Ovary (tissue), 9 donors: ENCODE results near the gene AKR1D1. TPM values are rescaled to one million over a fixed set of nuclear protein-coding genes. Genes with fewer than 3 reads are reported as not detected.
"Not testable (repeated sequence)": the region's sequence is repeated elsewhere in the genome, so short reads cannot be mapped to it uniquely, and the experiment has no call there.

ENCODE experiments used
- DNase-seq, 5 donors: peaks; one replicate each; pipeline ENCODE4 v3.0.0-alpha.2; 2019 to 2020
- H3K27ac ChIP-seq, 2 donors: fragments of 200-600 bp; one replicate each; pipeline versions ENCODE4 v1.5.1 to v1.8.0; 2019 to 2022
- H3K27me3 ChIP-seq: fragments of 200-600 bp; one replicate; pipeline ENCODE4 v1.8.0; 2022
- H3K36me3 ChIP-seq: fragments of 200-600 bp; sonication (generic); one replicate; pipeline ENCODE4 v1.5.1; 2019
- H3K4me1 ChIP-seq: one replicate; pipeline ENCODE4 v1.8.1; 2013; ENCODE audit warnings: mild to moderate bottlenecking, moderate library complexity; ENCODE audit not compliant: insufficient read depth
- H3K4me3 ChIP-seq: fragments of 200-600 bp; sonication (generic); one replicate; pipeline ENCODE4 v1.5.1; 2017
- H3K9me3 ChIP-seq, 2 donors: fragments of 200-600 bp in 1 of 2; sonication (generic) in 1 of 2; one replicate each; pipeline versions ENCODE4 v1.5.1 to v1.8.1; 2013 to 2019; ENCODE audit warnings: mild to moderate bottlenecking in 1 of 2, moderate library complexity in 1 of 2
- EP300 ChIP-seq: sonication (generic); formaldehyde crosslinking; IDR thresholded peaks from one replicate; pipeline ENCODE4 v1.6.1; 2017; ENCODE audit warnings: antibody characterized with exemption
- POLR2A ChIP-seq: fragments of 450-650 bp; IDR thresholded peaks from one replicate; pipeline ENCODE4 v1.6.1; 2017; ENCODE audit warnings: antibody characterized with exemption, mild to moderate bottlenecking, moderate library complexity
- WGBS, 3 donors: extraction: QIAGEN DNeasy Blood & Tissue Kit in 1 of 3; methylation state at CpG; one replicate each; pipeline versions ENCODE4 v1.1.5 to v1.1.7; 2013 to 2017; 5-methylcytosine and 5-hydroxymethylcytosine counted together
- intact Hi-C, 4 donors: fragments of 100-400 bp; cut with DNase I; formaldehyde crosslinking; loops; one replicate each; pipeline versions ENCODE4 v1.11.0 to v1.15.1; 2022 to 2023
- polyA plus RNA-seq, 2 donors: library from polyadenylated mRNA; stranded (reverse); fragments of 200-250 nt in 1 of 2; fragments of 350-450 nt in 1 of 2; fragmentation: Illumina TruSeq in 1 of 2; extraction: RNeasy Lipid Tissue Mini Kit (QIAGEN cat#74804) in 1 of 2; gene quantifications; one replicate each; pipeline ENCODE4 v1.2.3, GENCODE V29; 2013 to 2014
- total RNA-seq, 7 donors: library from RNA; depleted of rRNA in 2 of 7; stranded (reverse); fragments of >200 nt in 2 of 7; fragmentation: NEBNext Ultra II Directional in 3 of 7; extraction: Animal tissue kit (Norgen Biotek cat#: 25700) in 3 of 7; gene quantifications; one replicate each; pipeline versions ENCODE4 v1.1.0 to v1.2.4, GENCODE V29; 2016 to 2023
- TF ChIP-seq, protein P1 (sequence below), 3 donors: fragments of 450-650 bp in 2 of 3; fragments of 200-600 bp in 1 of 3; IDR thresholded peaks; one replicate each; pipeline versions ENCODE4 v1.5.1 to v1.8.0; 2016 to 2022; ENCODE audit warnings: antibody characterized with exemption in 3 of 3, mild to moderate bottlenecking in 1 of 3
- donor health status: DM: no; HTN: no; CAD: no; lungs with moderate emphysema.
- donor health status: DM: no; HTN: no; CAD: no.
- donor health status: Bipolar disorder and iron deficiency.
- donor health status: DM: yes; HTN: yes; CAD: no.
- donor health status: DM: no; HTN: no; CAD: no.
- donor health status: DM: yes; HTN: yes; CAD: no.

Gene AKR1D1
- total and polyA plus RNA-seq, 9 donors: not detected

DNA sequence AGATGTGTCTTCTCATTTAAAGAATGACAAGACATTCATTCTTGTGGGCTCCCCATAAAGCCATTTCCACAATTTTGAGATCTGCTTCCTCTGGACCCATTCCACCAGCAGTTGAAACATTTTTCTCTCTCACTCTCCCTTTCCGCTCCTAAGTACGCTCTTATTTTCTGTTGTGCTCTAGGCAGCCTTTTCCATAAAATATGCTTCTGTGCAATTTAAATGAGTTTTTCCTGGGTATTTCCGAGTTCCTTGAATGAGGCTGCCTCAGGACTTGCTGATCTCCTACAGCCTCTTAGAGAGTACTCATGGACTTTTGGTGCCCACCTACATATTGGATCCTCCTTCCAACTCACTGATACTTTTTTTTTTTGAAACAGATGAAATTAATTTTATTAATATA is 23.6 kb upstream of the AKR1D1 start:
- Histone ChIP-seq H3K4me3 (no peak overlapping the region), H3K9me3 (no peaks in the 10 kb centered on the region), H3K36me3 (no peaks in the 10 kb centered on the region), H3K27ac (no peak overlapping the region), H3K27me3 (no peaks in the 10 kb centered on the region), H3K4me1 (no peaks in the 10 kb centered on the region)
- DNase-seq: no peak
- intact Hi-C loops: no loop called here
- 90 to 92% (median 91%) methylated on average over 3 of the region's 3 CpGs for WGBS, 3 donors
- TF ChIP-seq POLR2A (no peak), EP300 (no peak)
- TF ChIP-seq, protein P1, sequence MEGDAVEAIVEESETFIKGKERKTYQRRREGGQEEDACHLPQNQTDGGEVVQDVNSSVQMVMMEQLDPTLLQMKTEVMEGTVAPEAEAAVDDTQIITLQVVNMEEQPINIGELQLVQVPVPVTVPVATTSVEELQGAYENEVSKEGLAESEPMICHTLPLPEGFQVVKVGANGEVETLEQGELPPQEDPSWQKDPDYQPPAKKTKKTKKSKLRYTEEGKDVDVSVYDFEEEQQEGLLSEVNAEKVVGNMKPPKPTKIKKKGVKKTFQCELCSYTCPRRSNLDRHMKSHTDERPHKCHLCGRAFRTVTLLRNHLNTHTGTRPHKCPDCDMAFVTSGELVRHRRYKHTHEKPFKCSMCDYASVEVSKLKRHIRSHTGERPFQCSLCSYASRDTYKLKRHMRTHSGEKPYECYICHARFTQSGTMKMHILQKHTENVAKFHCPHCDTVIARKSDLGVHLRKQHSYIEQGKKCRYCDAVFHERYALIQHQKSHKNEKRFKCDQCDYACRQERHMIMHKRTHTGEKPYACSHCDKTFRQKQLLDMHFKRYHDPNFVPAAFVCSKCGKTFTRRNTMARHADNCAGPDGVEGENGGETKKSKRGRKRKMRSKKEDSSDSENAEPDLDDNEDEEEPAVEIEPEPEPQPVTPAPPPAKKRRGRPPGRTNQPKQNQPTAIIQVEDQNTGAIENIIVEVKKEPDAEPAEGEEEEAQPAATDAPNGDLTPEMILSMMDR (IDR thresholded peaks at IDR 0.05): no peak

DNA sequence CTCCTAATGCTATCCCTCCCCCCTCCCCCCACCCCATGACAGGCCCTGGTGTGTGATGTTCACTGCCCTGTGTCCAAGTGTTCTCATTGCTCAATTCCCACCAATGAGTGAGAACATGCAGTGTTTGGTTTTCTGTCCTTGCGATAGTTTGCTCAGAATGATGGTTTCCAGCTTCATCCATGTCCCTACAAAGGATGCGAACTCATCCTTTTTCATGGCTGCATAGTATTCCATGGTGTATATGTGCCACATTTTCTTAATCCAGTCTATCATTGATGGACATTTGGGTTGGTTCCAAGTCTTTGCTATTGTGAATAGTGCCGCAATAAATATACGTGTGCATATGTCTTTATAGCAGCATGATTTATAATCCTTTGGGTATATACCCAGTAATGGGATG is 20.6 kb upstream of the AKR1D1 start:
- DNase-seq, H3K4me1 ChIP-seq, H3K9me3 ChIP-seq, H3K4me3 ChIP-seq, H3K27ac ChIP-seq, intact Hi-C loops, H3K27me3 ChIP-seq, H3K36me3 ChIP-seq: not testable (repeated sequence)
- 94 to 100% (median 95%) methylated on average over 2 to 4 of the region's 4 CpGs for WGBS, 3 donors

DNA sequence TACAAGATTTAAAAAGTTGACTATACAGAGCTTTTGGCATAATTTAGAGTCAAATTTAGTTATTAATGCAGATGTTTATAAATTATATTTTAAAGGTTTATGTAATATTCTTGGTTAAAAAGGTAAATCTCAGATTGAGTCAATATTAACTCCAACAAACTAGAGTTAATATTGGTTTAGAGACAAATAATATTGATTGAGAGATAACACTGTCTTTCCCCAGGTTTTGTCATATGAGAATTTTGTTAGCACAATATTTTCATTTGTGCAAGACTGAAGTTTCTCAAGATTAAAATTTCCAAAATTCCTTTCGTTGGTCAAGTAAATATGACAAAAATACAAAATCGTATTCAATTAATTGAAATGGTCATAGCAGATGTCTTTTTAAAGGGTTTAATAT is 12.9 kb upstream of the AKR1D1 start:
- intact Hi-C loops: no loop called here
- H3K9me3 ChIP-seq: no peaks in the 10 kb centered on the region
- H3K27me3 ChIP-seq: no peaks in the 10 kb centered on the region
- H3K27ac ChIP-seq: no peak overlapping the region
- no peak for TF ChIP-seq POLR2A
- H3K4me3 ChIP-seq: no peak overlapping the region
- no peak for DNase-seq
- H3K4me1 ChIP-seq: no peaks in the 10 kb centered on the region
- H3K36me3 ChIP-seq: no peaks in the 10 kb centered on the region
- 85 to 87% (median 86%) methylated on average over 2 of the region's 2 CpGs for WGBS, 3 donors

DNA sequence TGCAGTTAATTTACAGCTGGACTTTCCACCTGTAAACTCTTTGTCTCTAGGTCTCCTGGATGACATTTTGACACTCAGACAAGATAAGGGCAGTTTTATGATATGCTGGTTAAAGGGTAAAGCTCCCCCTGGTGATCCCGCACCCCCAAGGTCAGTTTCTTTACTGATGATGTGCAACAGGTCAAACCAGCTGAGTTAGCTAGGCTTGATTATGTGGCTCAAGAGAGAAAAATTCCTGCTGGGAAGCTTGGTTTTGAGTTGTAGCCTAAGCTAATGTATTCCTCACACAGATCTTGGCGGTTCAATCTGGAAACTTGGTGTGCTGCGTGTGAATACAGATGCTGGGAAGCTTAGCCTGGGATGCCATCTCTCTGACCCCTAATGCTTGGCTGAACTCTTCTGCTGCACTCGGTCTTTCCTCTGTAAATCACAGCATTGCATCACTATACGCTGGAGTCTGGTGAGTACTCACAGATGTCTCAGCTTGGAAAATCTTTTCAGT is 11.4 kb upstream of the AKR1D1 start:
- intact Hi-C loops: no loop called here
- DNase-seq: no peak

DNA sequence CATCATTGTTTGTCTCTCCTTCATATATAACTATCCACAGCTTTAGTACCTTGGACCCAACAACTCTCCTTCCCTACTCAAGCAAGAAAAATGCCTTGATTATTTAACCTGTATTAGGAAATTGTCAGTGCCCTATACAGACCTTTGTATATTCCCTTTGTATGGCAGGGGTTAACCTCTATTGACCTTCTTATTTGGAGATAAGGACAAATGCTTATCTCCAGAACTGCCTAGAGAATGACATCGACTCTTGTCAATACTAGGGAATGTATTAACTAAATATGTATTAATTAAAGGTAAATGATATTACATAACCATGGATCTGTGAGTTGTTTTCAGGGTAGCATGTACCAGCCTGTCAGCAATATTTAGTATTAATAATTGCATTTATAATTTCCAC is 10.4 kb upstream of the AKR1D1 start:
- TF ChIP-seq EP300 (no peak), POLR2A (no peak)
- TF ChIP-seq, protein P1 (IDR thresholded peaks at IDR 0.05): no peak
- WGBS, 3 donors: 63 to 83% (median 70%) methylated on average over 1 of the region's 1 CpG
- intact Hi-C loops: no loop called here
- Histone ChIP-seq H3K4me3 (no peak overlapping the region), H3K9me3 (no peaks in the 10 kb centered on the region), H3K27ac (no peak overlapping the region), H3K36me3 (no peaks in the 10 kb centered on the region), H3K4me1 (no peaks in the 10 kb centered on the region), H3K27me3 (no peaks in the 10 kb centered on the region)
- no peak for DNase-seq

More for the DNA sequence above, 11.4 kb upstream of the AKR1D1 start:
- Histone ChIP-seq H3K27ac (no peak overlapping the region), H3K4me3 (no peak overlapping the region), H3K4me1 (no peaks in the 10 kb centered on the region), H3K27me3 (no peaks in the 10 kb centered on the region), H3K9me3 (no peaks in the 10 kb centered on the region), H3K36me3 (no peaks in the 10 kb centered on the region)
- 36 to 55% (median 45%) methylated on average over 5 of the region's 5 CpGs for WGBS, 3 donors
- TF ChIP-seq, protein P1 (IDR thresholded peaks at IDR 0.05): no peak
- TF ChIP-seq EP300 (no peak), POLR2A (no peak)
